Measurements from ENCODE around the gene JTB.

Gene JTB

DNA sequence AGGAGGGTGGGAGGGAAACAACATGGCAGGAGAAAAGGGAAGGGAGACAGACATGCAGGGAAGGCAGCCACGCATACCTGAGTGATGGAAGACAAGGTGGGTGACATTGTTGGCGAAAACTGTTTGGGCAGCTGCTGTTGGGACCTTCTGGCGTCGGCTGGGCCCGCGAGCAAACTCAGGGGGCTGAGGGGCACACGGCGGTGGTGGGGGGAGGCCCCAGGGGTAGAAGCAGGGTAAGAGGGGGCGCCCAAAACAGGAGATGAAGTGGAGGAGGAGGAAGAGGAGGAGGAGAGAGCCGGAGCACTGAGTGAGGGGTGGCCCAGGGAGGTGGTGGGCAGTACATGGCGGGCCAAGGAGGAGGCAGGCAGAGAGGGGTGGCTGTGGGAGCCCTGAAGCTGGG, 26.3 kb downstream of the JTB start:
- no peaks in the 10 kb centered on the region for H3K9me3 ChIP-seq (replicated peaks; ENCODE audit: low read length)

DNA sequence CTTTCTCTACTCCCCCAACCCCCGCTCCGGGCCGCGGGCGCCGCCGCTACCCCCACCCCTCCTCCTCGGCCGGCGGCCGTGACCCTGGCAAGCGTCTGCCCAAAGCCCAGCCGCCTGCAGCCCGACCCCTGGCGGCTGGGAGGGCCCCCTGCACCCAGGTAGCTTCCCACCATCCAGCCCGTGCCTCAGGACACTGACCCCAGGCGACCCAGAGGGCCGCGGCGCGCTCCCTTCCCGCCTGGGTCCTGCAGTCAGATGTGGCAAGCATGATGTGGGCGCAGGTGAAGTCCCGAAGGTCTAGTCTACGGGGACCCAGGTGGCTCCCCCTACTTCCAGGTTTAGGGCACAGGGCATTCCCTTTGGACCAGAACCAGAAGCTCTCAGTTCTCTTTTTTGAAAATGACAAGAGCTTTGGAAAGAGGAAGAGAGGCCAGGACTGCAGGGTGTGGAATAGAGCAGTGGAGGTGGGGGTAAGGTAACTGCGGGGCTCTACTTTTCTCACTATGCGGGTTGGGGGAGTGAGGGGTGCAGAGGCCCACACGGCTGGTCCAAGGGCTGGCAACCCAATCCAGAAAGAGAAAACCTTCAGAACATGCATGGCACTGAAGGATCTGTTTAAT, 30.7 kb downstream of the JTB start, which contains the start of gene DENND4B:
Gene DENND4B, minus strand, starts transcription at position 97 of the 620 bp plus-strand sequence. CDS start 2,344 bp downstream, outside the sequence.
- peak within 1 kb of the TSS; percentile 89 for H3K4me3 ChIP-seq (ENCODE audit: low read length)
- H3K36me3 ChIP-seq (ENCODE audit: insufficient read depth, low read length) = peaks cover 42% of the 10 kb centered on the region

More for the DNA sequence above, 26.3 kb downstream of the JTB start:
- Histone ChIP-seq H3K36me3 (ENCODE audit: insufficient read depth, low read length) (peaks cover 60% of the 10 kb centered on the region), H3K4me2 (ENCODE audit: low read length) (no peak overlapping the region), H3K27me3 (ENCODE audit: control insufficient read depth, insufficient read depth, low read length) (no peaks in the 10 kb centered on the region), H3K4me1 (ENCODE audit: control insufficient read depth, insufficient read depth, low read length) (peaks cover 11% of the 10 kb centered on the region), H3K9ac (ENCODE audit: low read depth, low read length) (no peak overlapping the region), H3K4me3 (ENCODE audit: low read length) (no peak overlapping the region)

DNA sequence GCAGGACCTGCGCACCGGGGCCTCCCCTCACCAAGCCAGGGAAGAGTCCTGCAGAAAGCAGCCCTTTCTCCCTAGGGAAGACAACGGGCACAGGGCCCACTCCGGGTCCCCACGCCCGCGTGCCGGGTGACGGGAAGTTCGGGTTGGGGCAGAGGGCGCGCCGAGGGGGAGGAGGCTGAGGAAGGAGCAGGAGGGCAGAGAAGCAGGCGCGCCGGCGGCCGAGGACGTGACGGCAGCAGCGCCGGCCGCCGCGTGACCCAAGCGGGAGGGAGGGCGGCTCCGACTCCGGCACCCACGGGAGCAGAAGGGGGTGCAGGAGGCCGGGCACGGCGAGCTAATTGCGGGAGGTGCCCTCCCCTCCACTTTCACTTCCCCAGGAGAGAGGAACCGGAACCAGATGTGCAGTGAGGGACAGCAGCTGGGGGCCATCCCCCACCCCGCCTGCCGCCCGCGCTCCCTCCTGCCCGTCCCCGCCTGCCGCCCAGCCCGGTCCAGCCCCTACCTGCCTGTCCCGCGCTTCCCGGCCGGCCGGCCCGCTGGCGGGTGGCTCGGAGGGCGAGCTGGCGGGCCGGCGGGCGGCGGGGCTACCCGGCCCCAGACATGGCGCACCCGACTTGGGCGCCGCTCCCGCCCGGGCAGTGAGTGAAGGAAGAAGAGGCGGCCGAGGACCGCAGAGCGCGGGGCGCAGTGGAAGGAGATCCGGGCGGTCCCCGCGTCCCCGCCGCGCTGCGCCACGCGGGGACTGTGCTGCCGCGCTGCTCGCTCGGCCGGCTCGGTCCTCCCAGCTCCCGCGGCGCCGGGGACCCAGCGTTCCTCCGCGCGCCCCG, 31.5 kb downstream of the JTB start:
- H3K9me3 ChIP-seq (replicated peaks; ENCODE audit: low read length) = no peaks in the 10 kb centered on the region
- peak overlapping the region; percentile 86 for H3K4me2 ChIP-seq (ENCODE audit: low read length)
- peaks cover 12% of the 10 kb centered on the region for H3K4me1 ChIP-seq (ENCODE audit: control insufficient read depth, insufficient read depth, low read length)
- no peaks in the 10 kb centered on the region for H3K27me3 ChIP-seq (ENCODE audit: control insufficient read depth, insufficient read depth, low read length)
- H3K36me3 ChIP-seq (ENCODE audit: insufficient read depth, low read length) = peaks cover 39% of the 10 kb centered on the region
- peak overlapping the region; percentile 89 for H3K4me3 ChIP-seq (ENCODE audit: low read length)
- peak overlapping the region; percentile 84 for H3K9ac ChIP-seq (ENCODE audit: low read depth, low read length)

More for the DNA sequence above, 30.7 kb downstream of the JTB start, which contains the start of gene DENND4B:
- Histone ChIP-seq H3K4me2 (ENCODE audit: low read length) (peak within 1 kb of the TSS; percentile 86), H3K9ac (ENCODE audit: low read depth, low read length) (peak within 1 kb of the TSS; percentile 84), H3K27me3 (ENCODE audit: control insufficient read depth, insufficient read depth, low read length) (no peaks in the 10 kb centered on the region), H3K4me1 (ENCODE audit: control insufficient read depth, insufficient read depth, low read length) (peaks cover 12% of the 10 kb centered on the region), H3K9me3 (replicated peaks; ENCODE audit: low read length) (no peaks in the 10 kb centered on the region)

DNA sequence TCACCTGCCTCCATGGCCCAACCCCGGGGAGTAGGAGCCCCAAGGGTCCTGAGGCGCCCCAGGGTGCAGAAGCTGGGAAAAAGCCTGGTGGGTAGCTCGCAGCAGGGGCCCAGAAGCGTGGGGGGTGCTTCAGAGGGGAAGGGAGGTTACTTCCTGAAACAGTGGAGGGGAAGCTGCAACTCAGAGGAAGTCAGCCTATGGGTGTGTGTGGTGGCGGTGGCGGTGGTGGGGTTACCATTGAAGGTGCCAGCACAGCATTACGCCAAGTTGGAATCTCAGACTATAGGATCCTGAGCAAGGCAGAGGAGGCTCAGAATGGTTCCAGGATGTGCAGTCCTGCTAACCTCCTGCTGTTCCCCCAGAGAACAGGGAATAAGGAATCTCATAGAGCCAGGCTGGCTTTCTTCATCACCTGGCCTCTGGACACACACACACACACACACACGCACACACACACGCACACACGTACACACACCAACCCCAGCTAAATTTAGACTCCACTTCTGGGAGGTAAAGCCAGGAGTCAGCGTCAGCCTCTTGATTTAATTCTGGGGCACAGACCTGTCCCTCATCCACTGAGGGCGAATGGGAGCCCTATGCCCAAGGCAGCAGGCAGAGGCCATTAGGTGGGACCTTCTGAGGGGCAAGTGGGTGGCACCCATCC, 32.2 kb downstream of the JTB start:
- Histone ChIP-seq H3K9me3 (replicated peaks; ENCODE audit: low read length) (no peaks in the 10 kb centered on the region), H3K36me3 (ENCODE audit: insufficient read depth, low read length) (peaks cover 38% of the 10 kb centered on the region), H3K27me3 (ENCODE audit: control insufficient read depth, insufficient read depth, low read length) (no peaks in the 10 kb centered on the region), H3K9ac (ENCODE audit: low read depth, low read length) (peak overlapping the region; percentile 84), H3K4me3 (ENCODE audit: low read length) (peak overlapping the region; percentile 89), H3K4me2 (ENCODE audit: low read length) (peak overlapping the region; percentile 86), H3K4me1 (ENCODE audit: control insufficient read depth, insufficient read depth, low read length) (peaks cover 12% of the 10 kb centered on the region)

DNA sequence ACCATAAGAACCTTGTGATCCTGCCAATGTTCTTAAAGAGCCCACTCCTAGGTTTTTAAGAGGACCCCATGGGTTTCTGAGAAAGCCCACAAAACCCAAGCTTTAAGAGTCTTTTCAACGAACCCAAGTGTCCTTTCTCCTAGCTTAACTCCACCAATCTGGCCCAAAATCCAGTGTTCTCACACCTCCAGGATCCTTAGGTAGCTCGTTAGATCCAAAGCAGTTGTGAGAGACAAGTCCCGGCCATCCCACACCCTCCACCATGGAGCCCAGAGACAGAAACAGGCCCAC, 32.7 kb downstream of the JTB start:
- H3K4me3 ChIP-seq (ENCODE audit: low read length) = peak overlapping the region; percentile 89
- no peaks in the 10 kb centered on the region for H3K27me3 ChIP-seq (ENCODE audit: control insufficient read depth, insufficient read depth, low read length)
- H3K4me2 ChIP-seq (ENCODE audit: low read length) = peak overlapping the region; percentile 86
- no peaks in the 10 kb centered on the region for H3K9me3 ChIP-seq (replicated peaks; ENCODE audit: low read length)
- peaks cover 39% of the 10 kb centered on the region for H3K36me3 ChIP-seq (ENCODE audit: insufficient read depth, low read length)
- peaks cover 12% of the 10 kb centered on the region for H3K4me1 ChIP-seq (ENCODE audit: control insufficient read depth, insufficient read depth, low read length)
- no peak overlapping the region for H3K9ac ChIP-seq (ENCODE audit: low read depth, low read length)

DNA sequence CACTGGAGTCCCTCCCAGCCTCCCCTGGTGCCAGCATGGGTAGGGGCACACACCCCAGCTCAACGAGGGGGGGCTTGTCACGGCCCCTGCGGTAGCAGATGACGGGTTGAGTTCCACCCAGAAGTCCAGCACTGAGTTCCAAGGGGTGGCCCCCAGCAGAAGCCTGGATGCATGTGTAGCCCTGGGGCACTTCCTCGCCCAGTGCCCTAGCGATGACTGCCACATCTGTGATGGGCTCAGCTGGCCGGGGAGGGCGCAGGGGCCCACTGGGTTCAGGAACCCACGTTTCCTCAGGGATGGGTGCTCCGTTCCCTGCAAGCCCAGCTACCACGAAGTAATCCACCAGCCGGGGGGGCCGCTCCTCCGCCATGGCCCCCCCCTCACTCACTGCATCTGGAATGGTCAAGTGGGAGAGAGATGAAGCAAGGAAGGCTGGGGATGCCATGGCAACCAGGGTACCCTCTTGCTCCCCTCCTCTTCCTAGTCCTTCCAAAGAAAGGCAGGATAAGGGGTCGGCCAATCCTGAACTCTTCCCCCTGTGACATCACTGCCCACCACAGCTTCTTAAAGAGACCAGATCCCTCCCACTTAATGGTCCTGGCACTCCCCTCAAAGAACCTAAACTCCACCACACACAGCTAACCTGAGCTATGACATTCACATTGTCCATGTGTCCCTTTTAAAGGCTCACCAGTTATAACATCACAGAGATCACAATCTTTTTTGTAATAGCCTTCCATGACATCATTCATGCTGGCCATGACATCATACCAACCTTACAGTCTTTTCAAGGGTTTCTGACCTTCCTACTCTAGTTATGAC, 33.3 kb downstream of the JTB start:
- Histone ChIP-seq H3K4me3 (ENCODE audit: low read length) (no peak overlapping the region), H3K4me2 (ENCODE audit: low read length) (peak overlapping the region; percentile 86), H3K9ac (ENCODE audit: low read depth, low read length) (no peak overlapping the region), H3K4me1 (ENCODE audit: control insufficient read depth, insufficient read depth, low read length) (peaks cover 12% of the 10 kb centered on the region), H3K36me3 (ENCODE audit: insufficient read depth, low read length) (peaks cover 42% of the 10 kb centered on the region), H3K9me3 (replicated peaks; ENCODE audit: low read length) (no peaks in the 10 kb centered on the region), H3K27me3 (ENCODE audit: control insufficient read depth, insufficient read depth, low read length) (no peaks in the 10 kb centered on the region)

DNA sequence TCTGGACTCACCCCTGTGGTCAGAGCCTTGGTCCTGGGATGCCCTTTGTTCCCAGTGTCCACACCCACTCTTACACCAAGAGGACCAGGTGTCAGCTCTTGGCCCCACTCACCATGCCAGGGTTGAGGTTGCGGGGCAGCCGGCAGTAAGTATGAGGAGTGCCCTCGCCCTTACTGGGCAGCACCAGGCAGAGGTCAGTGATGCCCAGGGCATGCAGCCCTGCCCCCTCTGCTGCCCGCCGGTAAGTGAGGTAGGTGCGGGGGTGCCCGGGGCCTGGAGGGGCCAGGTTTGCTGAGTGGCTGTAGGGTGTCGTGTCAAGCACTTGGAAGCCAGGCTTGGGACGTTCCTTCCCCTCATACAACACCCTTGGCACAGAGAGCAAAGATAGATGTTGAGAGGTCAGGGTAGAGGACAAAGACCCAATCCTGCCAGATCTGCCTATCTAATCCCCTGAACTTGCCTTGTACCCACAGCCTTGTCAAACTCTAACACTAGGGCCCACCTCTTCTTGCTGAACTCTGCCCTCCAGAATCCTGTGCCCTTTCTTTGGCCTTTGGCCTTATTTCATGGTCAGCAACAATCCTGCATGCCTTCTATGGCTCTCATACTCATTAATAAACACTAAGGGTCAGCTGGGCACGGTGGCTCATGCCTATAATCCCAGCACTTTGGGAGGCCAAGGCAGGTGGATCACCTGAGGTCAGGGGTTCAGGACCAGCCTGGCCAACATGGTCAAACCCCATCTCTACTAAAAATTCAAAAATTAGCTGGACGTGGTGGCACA, 34.5 kb downstream of the JTB start:
- H3K4me1 ChIP-seq (ENCODE audit: control insufficient read depth, insufficient read depth, low read length) = peaks cover 12% of the 10 kb centered on the region
- H3K9me3 ChIP-seq (replicated peaks; ENCODE audit: low read length) = no peaks in the 10 kb centered on the region
- no peak overlapping the region for H3K9ac ChIP-seq (ENCODE audit: low read depth, low read length)

DNA sequence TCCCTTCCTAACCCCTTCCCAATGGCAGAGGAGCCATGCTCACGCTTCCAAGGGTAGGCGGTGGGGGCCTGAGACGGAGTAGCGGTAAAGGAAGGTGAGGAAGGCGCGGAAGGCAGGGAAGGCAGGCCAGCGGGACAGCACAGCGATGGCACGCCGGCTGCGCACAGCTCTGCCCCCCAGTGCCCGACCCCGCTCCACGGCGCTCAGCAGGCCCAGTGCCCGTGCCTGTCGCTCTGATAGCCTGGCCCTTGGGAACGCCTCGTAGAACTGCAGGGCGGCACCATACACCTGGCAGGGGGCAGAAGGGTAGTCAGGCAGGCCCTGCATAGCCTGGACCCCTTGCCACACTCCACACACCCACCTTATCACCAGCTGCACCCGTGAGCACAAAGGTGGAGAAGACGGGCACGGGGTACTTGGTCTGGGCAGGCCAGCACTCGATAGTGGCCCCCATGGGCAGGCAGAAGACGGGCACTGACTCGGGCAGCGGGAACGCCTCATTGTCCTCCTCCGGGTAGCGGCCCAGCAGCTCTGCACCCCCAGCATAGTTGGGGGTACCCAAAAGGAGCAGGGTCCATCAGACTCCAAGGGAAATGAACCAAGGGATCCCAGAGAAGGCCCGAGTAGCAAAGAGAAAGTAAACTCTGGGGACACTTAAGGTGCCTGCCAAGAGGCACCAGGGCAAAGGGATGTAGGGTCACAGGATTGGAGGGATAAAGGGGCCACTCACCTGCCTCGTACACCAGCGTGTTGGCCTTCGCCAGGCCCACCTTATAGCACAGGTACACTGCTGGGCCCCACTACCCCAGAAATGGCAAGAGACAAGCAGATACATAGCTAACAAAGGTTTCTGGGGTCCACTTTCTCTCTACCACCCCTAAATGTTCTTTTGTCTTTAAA, 35.4 kb downstream of the JTB start:
- H3K4me1 ChIP-seq (ENCODE audit: control insufficient read depth, insufficient read depth, low read length) = peaks cover 12% of the 10 kb centered on the region
- no peaks in the 10 kb centered on the region for H3K9me3 ChIP-seq (replicated peaks; ENCODE audit: low read length)
- H3K4me3 ChIP-seq (ENCODE audit: low read length) = no peak overlapping the region
- H3K4me2 ChIP-seq (ENCODE audit: low read length) = no peak overlapping the region
- no peak overlapping the region for H3K9ac ChIP-seq (ENCODE audit: low read depth, low read length)
- H3K27me3 ChIP-seq (ENCODE audit: control insufficient read depth, insufficient read depth, low read length) = no peaks in the 10 kb centered on the region
- H3K36me3 ChIP-seq (ENCODE audit: insufficient read depth, low read length) = peaks cover 33% of the 10 kb centered on the region

More for the DNA sequence above, 34.5 kb downstream of the JTB start:
- Histone ChIP-seq H3K36me3 (ENCODE audit: insufficient read depth, low read length) (peaks cover 30% of the 10 kb centered on the region), H3K4me3 (ENCODE audit: low read length) (no peak overlapping the region), H3K4me2 (ENCODE audit: low read length) (no peak overlapping the region), H3K27me3 (ENCODE audit: control insufficient read depth, insufficient read depth, low read length) (no peaks in the 10 kb centered on the region)

DNA sequence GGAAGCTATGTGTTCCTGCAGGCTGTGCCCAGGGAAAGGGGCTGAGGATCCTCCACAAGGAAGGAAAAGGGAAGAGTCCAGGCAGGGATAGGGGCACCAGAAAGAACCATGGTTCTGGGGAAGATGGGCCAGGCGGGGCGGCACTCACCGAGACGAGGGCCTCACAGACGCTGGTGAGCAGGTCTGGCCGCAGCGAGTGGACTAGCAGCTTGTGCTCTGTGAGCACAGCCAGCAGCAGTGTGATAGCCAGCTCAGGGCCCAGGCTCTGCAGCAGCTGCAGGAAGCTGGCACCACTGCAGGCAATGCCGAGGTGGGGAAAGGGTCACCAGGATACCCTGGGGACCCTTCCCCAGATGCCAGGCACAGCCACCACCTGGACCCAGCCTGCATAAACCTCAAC, 36.7 kb downstream of the JTB start:
- Histone ChIP-seq H3K4me1 (ENCODE audit: control insufficient read depth, insufficient read depth, low read length) (peaks cover 8% of the 10 kb centered on the region), H3K36me3 (ENCODE audit: insufficient read depth, low read length) (peaks cover 46% of the 10 kb centered on the region), H3K4me3 (ENCODE audit: low read length) (no peak overlapping the region)

DNA sequence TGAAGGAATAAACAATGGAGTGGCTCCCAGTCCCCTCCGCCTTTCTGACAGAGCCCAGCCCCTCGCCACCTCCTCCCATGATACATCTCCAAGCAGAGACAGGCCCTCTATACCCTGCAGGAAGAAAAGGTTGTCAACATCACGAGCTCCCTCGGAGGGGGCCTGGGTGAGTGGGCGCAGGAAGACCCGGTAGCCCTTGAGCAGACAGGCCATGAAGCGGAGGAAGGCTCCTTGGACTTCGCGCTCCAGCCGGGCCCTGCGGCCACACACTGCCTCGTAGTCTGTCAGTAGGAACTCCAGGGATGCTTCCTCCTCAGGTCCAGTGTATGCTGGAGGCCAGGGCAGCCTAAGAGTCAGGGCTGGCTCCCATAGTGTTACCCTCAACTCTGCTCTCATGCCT, 38.0 kb downstream of the JTB start:
- no peaks in the 10 kb centered on the region for H3K9me3 ChIP-seq (replicated peaks; ENCODE audit: low read length)
- no peak overlapping the region for H3K9ac ChIP-seq (ENCODE audit: low read depth, low read length)
- peaks cover 49% of the 10 kb centered on the region for H3K36me3 ChIP-seq (ENCODE audit: insufficient read depth, low read length)
- no peak overlapping the region for H3K4me2 ChIP-seq (ENCODE audit: low read length)
- H3K27me3 ChIP-seq (ENCODE audit: control insufficient read depth, insufficient read depth, low read length) = no peaks in the 10 kb centered on the region
- no peak overlapping the region for H3K4me3 ChIP-seq (ENCODE audit: low read length)
- H3K4me1 ChIP-seq (ENCODE audit: control insufficient read depth, insufficient read depth, low read length) = no peaks in the 10 kb centered on the region

More for the DNA sequence above, 36.7 kb downstream of the JTB start:
- no peaks in the 10 kb centered on the region for H3K9me3 ChIP-seq (replicated peaks; ENCODE audit: low read length)
- H3K9ac ChIP-seq (ENCODE audit: low read depth, low read length) = no peak overlapping the region
- H3K27me3 ChIP-seq (ENCODE audit: control insufficient read depth, insufficient read depth, low read length) = no peaks in the 10 kb centered on the region
- no peak overlapping the region for H3K4me2 ChIP-seq (ENCODE audit: low read length)

Measured in skeletal muscle satellite cell (primary cell).